CD14-positive monocyte (primary cell): ENCODE results near the gene RAPGEF1. TPM values are rescaled to one million over a fixed set of nuclear protein-coding genes. Genes with fewer than 3 reads are reported as not detected.

Experiments
- DNase-seq, 3 donors: peaks; one replicate each; pipeline ENCODE4 v3.0.0-alpha.2; 2011 to 2022
- H2AFZ ChIP-seq: 2 replicates; pipeline ENCODE4 v1.6.0; 2012; ENCODE audit warnings: mild to moderate bottlenecking, low read depth, low read length, inconsistent platforms; ENCODE audit not compliant: insufficient read depth, poor library complexity, severe bottlenecking
- H3K27ac ChIP-seq, 2 donors: 1 replicate in 1 of 2; 2 replicates in 1 of 2; pipeline ENCODE4 v1.5.1; 2012 to 2013; ENCODE audit warnings: low read length in 2 of 2, control low read depth in 1 of 2, inconsistent platforms in 1 of 2, low read depth in 1 of 2, mild to moderate bottlenecking in 1 of 2
- H3K27me3 ChIP-seq, 2 donors: one replicate each; pipeline versions ENCODE4 v1.6.0 to v1.6.1; 2011 to 2013; ENCODE audit warnings: low read length in 2 of 2; ENCODE audit not compliant: control insufficient read depth in 2 of 2, insufficient read depth in 2 of 2
- H3K36me3 ChIP-seq, 2 donors: replicated peaks in 1 of 2; 1 replicate in 1 of 2; 2 replicates in 1 of 2; pipeline versions ENCODE4 v1.5.1 to v1.6.1; 2012 to 2013; ENCODE audit warnings: low read length in 2 of 2, control low read depth in 1 of 2, inconsistent platforms in 1 of 2, mild to moderate bottlenecking in 1 of 2; ENCODE audit not compliant: insufficient read depth in 2 of 2, control insufficient read depth in 1 of 2
- H3K4me1 ChIP-seq, 2 donors: 1 replicate in 1 of 2; 2 replicates in 1 of 2; pipeline versions ENCODE4 v1.5.1 to v1.6.1; 2012 to 2013; ENCODE audit warnings: low read length in 2 of 2, control low read depth in 1 of 2, inconsistent platforms in 1 of 2, mild to moderate bottlenecking in 1 of 2, moderate library complexity in 1 of 2; ENCODE audit not compliant: insufficient read depth in 2 of 2, control insufficient read depth in 1 of 2
- H3K4me2 ChIP-seq: replicated peaks from 2 replicates; pipeline ENCODE3; 2012; ENCODE audit warnings: low read length, moderate library complexity, mild to moderate bottlenecking; ENCODE audit not compliant: poor library complexity, severe bottlenecking; ENCODE audit errors: extremely low read depth
- H3K4me3 ChIP-seq, 3 experiments: fragments of 200-600 bp in 1 of 3; sonication (generic) in 1 of 3; replicated peaks in 1 of 3; 1 replicate in 2 of 3; 2 replicates in 1 of 3; pipeline ENCODE4 v1.5.1; 2011 to 2013; ENCODE audit warnings: low read length in 3 of 3, mild to moderate bottlenecking in 3 of 3, control low read depth in 2 of 3, low read depth in 2 of 3, inconsistent platforms in 1 of 3, moderate library complexity in 1 of 3
- H3K79me2 ChIP-seq: 2 replicates; pipeline ENCODE4 v1.6.0; 2012; ENCODE audit warnings: mild to moderate bottlenecking, control low read depth, inconsistent platforms, low read length, moderate library complexity; ENCODE audit not compliant: insufficient read depth
- H3K9ac ChIP-seq: 2 replicates; pipeline ENCODE4 v1.6.0; 2017; ENCODE audit warnings: low read length, mild to moderate bottlenecking; ENCODE audit not compliant: insufficient read depth, poor library complexity, severe bottlenecking
- H3K9me3 ChIP-seq, 2 donors: replicated peaks in 1 of 2; 1 replicate in 1 of 2; 2 replicates in 1 of 2; pipeline versions ENCODE4 v1.5.1 to v1.6.1; 2012 to 2013; ENCODE audit warnings: low read length in 2 of 2, control low read depth in 1 of 2; ENCODE audit not compliant: control insufficient read depth in 1 of 2, insufficient read depth in 1 of 2
- H4K20me1 ChIP-seq: 2 replicates; pipeline ENCODE4 v1.6.0; 2012; ENCODE audit warnings: mild to moderate bottlenecking, low read length, control low read depth, moderate library complexity; ENCODE audit not compliant: insufficient read depth
- H3K27ac Mint-ChIP-seq, 7 donors: one replicate each; pipeline ENCODE4 v1.8.0; 2020; ENCODE audit warnings: mild to moderate bottlenecking in 7 of 7, mixed read lengths in 7 of 7, moderate library complexity in 6 of 7, inconsistent platforms in 2 of 7
- H3K27me3 Mint-ChIP-seq, 3 donors: one replicate each; pipeline ENCODE4 v1.8.0; 2021 to 2022; ENCODE audit warnings: low read depth in 3 of 3, mild to moderate bottlenecking in 3 of 3, mixed read lengths in 3 of 3, moderate library complexity in 3 of 3, inconsistent platforms in 1 of 3
- H3K36me3 Mint-ChIP-seq, 2 donors: one replicate each; pipeline ENCODE4 v1.8.0; 2020; ENCODE audit warnings: mixed read lengths in 2 of 2, inconsistent platforms in 1 of 2, mild to moderate bottlenecking in 1 of 2
- H3K4me1 Mint-ChIP-seq: one replicate; pipeline ENCODE4 v1.8.0; 2020; ENCODE audit warnings: mild to moderate bottlenecking, mixed read lengths
- H3K4me3 Mint-ChIP-seq, 2 donors: one replicate each; pipeline ENCODE4 v1.8.0; 2020; ENCODE audit warnings: mild to moderate bottlenecking in 2 of 2, mixed read lengths in 2 of 2, moderate library complexity in 1 of 2
- H3K9me3 Mint-ChIP-seq, 7 donors: one replicate each; pipeline ENCODE4 v1.8.0; 2020 to 2022; ENCODE audit warnings: mixed read lengths in 7 of 7, mild to moderate bottlenecking in 6 of 7, moderate library complexity in 6 of 7, inconsistent platforms in 2 of 7
- CTCF ChIP-seq: fragments of 200-600 bp; IDR thresholded peaks from one replicate; pipeline ENCODE4 v1.8.0; 2022; ENCODE audit warnings: antibody characterized with exemption, mild to moderate bottlenecking
- WGBS: methylation state at CpG from one replicate; pipeline ENCODE4 v1.1.5; 2013; ENCODE audit warnings: missing lambda C conversion rate; ENCODE audit not compliant: insufficient coverage; 5-methylcytosine and 5-hydroxymethylcytosine counted together
- intact Hi-C, 2 donors: fragments of 100-400 bp; cut with micrococcal nuclease; formaldehyde crosslinking; loops; one replicate each; pipeline versions ENCODE4 v1.15.0 to v1.15.1; 2023
- polyA plus RNA-seq, 3 donors: library from polyadenylated mRNA; depleted of rRNA in 1 of 3; unstranded in 2 of 3; stranded (reverse) in 1 of 3; fragments of 300-500 nt in 2 of 3; fragments of >200 nt in 1 of 3; fragmentation: Illumina TruSeq in 2 of 3; gene quantifications; 1 replicate in 2 of 3; 2 replicates in 1 of 3; pipeline ENCODE4 v1.2.3, GENCODE V29; 2012 to 2021

RAPGEF1 gene
- polyA plus RNA-seq, 3 donors, result 1.7 to 71.7 (median 3.0) TPM

- H3K4me1 ChIP-seq, result peaks cover 22 to 23% of the 10 kb centered on the region in 2 donors
- H3K79me2 ChIP-seq, result no peaks in the 10 kb centered on the region
- no peak for DNase-seq
- Mint-ChIP-seq H3K4me1 (peaks cover 32% of the 10 kb centered on the region), H3K4me3 (no peak overlapping the region), H3K27ac (peak overlapping the region in 2 of 7 donors; percentile 63 to 81), H3K27me3 (peaks cover 0 to 3% (median 0%) of the 10 kb centered on the region in 3 donors), H3K9me3 (peaks cover 4 to 12% (median 9%) of the 10 kb centered on the region in 7 donors), H3K36me3 (peaks cover 97 to 100% of the 10 kb centered on the region in 2 donors)
- intact Hi-C loops, result no loop called here
- peaks cover 77 to 96% of the 10 kb centered on the region in 2 donors for H3K36me3 ChIP-seq
- no peak overlapping the region for H3K4me3 ChIP-seq
- peak overlapping the region in 1 of 2 donors; percentile 57 for H3K27ac ChIP-seq
- no peak overlapping the region for H2AFZ ChIP-seq
- no peak overlapping the region for H3K4me2 ChIP-seq
- no peaks in the 10 kb centered on the region for H3K27me3 ChIP-seq
- no peak overlapping the region for H3K9ac ChIP-seq
- WGBS, result 87% methylated on average over 4 of the region's 5 CpGs
- TF ChIP-seq CTCF, result no peak
- H4K20me1 ChIP-seq, result peaks cover 10% of the 10 kb centered on the region
- H3K9me3 ChIP-seq, result peaks cover 0 to 6% of the 10 kb centered on the region in 2 donors
Measured at GRCh38 chr9:131617611-131618010, 122.3 kb downstream of the RAPGEF1 start.

- Mint-ChIP-seq H3K4me3 (no peak overlapping the region), H3K9me3 (peaks cover 0 to 7% (median 5%) of the 10 kb centered on the region in 7 donors), H3K27me3 (peaks cover 0 to 3% (median 0%) of the 10 kb centered on the region in 3 donors), H3K36me3 (peaks cover 97 to 99% of the 10 kb centered on the region in 2 donors), H3K27ac (peak overlapping the region in 5 of 7 donors; percentile 15 to 83 (median 46)), H3K4me1 (peaks cover 27% of the 10 kb centered on the region)
- Histone ChIP-seq H2AFZ (no peak overlapping the region), H3K9me3 (peaks cover 0 to under 1% of the 10 kb centered on the region in 2 donors), H4K20me1 (peaks cover 12% of the 10 kb centered on the region), H3K9ac (no peak overlapping the region), H3K36me3 (peaks cover 82 to 100% of the 10 kb centered on the region in 2 donors), H3K27me3 (no peaks in the 10 kb centered on the region), H3K4me1 (peaks cover 17 to 18% of the 10 kb centered on the region in 2 donors), H3K27ac (peak overlapping the region in 1 of 2 donors; percentile 57), H3K4me3 (no peak overlapping the region), H3K79me2 (no peaks in the 10 kb centered on the region), H3K4me2 (no peak overlapping the region)
- WGBS, result 80% methylated on average over 5 of the region's 10 CpGs
- no peak for TF ChIP-seq CTCF
- intact Hi-C loops, result no loop called here
- DNase-seq, result no peak
Measured at GRCh38 chr9:131616983-131617604, 122.8 kb downstream of the RAPGEF1 start.
